ENCODE measurements around the gene MIDN.
A peak's percentile ranks its signal among the peaks of the same experiment; 100 is the strongest.

Gene MIDN

GRCh38 chr19:1269478-1270212 is 21.3 kb downstream of the MIDN start:
- peak; percentile 2; the same call in 1 of the 2 replicates for TF ChIP-seq CTCF (IDR thresholded peaks at IDR 0.05; ENCODE audit: low read depth, low read length)
- peak; percentile 66 for DNase-seq (ENCODE audit: extremely low read depth, low read depth)

- DNase-seq (ENCODE audit: extremely low read depth, low read depth), result no peak
- TF ChIP-seq CTCF (IDR thresholded peaks at IDR 0.05; ENCODE audit: low read depth, low read length), result no peak
Measured at GRCh38 chr19:1270213-1270853, 21.9 kb downstream of the MIDN start.

- no peak for DNase-seq (ENCODE audit: extremely low read depth, low read depth)
- no peak for TF ChIP-seq CTCF (IDR thresholded peaks at IDR 0.05; ENCODE audit: low read depth, low read length)
Measured at GRCh38 chr19:1270854-1271527, 22.6 kb downstream of the MIDN start.

GRCh38 chr19:1271528-1272422 is 23.4 kb downstream of the MIDN start:
- TF ChIP-seq CTCF (IDR thresholded peaks at IDR 0.05; ENCODE audit: low read depth, low read length), result no peak
- DNase-seq (ENCODE audit: extremely low read depth, low read depth), result no peak

GRCh38 chr19:1272423-1273262 is 24.3 kb downstream of the MIDN start:
- no peak for TF ChIP-seq CTCF (IDR thresholded peaks at IDR 0.05; ENCODE audit: low read depth, low read length)
- DNase-seq (ENCODE audit: extremely low read depth, low read depth), result no peak

GRCh38 chr19:1273263-1274041 is 25.1 kb downstream of the MIDN start:
- DNase-seq (ENCODE audit: extremely low read depth, low read depth), result no peak
- TF ChIP-seq CTCF (IDR thresholded peaks at IDR 0.05; ENCODE audit: low read depth, low read length), result no peak

All from AG09319 (cell line).